SH-SY5Y (cell line): ENCODE measurements around the gene OAS3.

ENCODE experiments used
- GATA2 ChIP-seq: IDR thresholded peaks from 2 replicates; pipeline ENCODE4 v1.6.1; 2011; ENCODE audit warnings: mild to moderate bottlenecking, low read depth, low read length
- GATA3 ChIP-seq: IDR thresholded peaks from 2 replicates; pipeline ENCODE4 v1.6.1; 2011; ENCODE audit warnings: low read depth, mild to moderate bottlenecking, low read length, moderate library complexity

OAS3 gene

DNA sequence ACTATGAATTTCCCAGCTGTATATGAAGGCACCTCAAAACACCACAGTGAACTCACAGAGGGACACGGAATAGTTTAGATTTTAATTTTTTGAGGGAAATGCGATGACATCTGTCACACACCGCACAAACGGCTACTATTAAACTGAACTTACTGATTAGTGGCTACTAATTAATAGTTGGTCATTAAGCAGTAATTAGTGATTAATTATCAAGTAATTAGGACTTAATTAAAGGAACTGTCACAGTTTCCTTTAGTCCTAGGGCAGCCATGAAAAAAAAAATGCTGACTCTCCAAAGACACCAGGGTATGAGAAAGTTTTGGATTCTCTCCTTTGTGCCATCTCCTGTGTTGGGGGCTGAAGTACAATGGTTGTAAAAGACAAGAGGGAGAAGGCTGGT is 28.6 kb upstream of the OAS3 start:
- TF ChIP-seq GATA3, result no peak
- no peak for TF ChIP-seq GATA2

DNA sequence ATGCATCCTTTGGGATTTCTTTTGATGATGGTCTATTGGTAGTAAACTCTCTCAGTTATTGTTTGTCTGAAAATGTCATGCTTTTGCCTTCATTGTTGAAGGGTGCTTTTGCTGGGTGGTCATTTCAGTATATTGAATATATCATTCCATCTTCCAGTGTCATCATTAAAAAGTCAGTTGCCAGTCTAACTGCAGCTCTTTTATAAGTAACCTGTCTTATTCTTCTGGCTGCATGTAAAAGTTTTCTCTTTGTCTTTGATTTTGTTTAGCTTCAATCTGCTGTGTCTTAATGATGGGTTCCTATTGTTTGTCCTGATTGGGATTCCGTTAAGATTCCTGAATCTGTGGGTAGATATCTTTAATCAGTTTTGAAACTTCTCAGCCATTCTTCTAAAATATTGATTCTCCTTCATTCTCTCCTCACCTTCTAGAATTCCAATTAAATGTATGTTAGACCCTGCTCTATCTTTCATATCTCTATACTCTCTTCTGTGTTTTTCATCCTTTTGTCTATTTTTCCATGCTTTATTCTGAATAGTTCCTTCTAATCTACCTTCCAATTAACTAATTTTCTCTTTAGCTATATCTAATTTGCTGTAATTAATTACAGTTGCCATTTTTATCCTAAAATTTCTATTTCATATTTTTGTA is 25.1 kb upstream of the OAS3 start:
- no peak for TF ChIP-seq GATA3
- TF ChIP-seq GATA2, result no peak

DNA sequence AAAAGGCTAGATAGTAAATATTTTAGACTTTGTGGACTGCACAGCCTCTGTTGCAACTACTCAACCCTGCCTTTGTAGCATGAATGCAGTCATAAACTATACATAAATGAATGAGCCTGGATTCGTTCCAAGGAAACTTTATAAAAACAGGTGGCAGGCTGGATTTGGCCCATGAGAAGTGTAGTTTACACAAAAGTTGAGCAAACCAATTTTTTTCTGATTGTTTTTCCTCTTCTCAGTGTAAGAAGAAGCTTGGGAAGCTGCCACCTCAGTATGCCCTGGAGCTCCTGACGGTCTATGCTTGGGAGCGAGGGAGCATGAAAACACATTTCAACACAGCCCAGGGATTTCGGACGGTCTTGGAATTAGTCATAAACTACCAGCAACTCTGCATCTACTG is 22.0 kb upstream of the OAS3 start:
- no peak for TF ChIP-seq GATA2
- no peak for TF ChIP-seq GATA3

DNA sequence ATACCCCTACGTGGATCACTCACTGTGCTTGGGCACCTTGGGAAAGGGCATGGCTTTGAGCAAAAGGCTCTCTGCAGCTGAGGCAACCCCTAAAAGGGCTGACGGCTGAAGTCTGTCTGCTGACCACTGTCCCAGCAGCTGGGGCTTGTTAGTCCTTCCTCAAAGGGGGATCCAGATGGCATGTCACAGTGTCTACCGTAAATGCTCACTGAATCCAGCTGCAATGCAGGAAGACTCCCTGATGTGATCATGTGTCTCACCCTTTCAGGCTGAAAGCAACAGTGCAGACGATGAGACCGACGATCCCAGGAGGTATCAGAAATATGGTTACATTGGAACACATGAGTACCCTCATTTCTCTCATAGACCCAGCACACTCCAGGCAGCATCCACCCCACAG is 19.2 kb upstream of the OAS3 start:
- TF ChIP-seq GATA2, result no peak
- TF ChIP-seq GATA3, result no peak

DNA sequence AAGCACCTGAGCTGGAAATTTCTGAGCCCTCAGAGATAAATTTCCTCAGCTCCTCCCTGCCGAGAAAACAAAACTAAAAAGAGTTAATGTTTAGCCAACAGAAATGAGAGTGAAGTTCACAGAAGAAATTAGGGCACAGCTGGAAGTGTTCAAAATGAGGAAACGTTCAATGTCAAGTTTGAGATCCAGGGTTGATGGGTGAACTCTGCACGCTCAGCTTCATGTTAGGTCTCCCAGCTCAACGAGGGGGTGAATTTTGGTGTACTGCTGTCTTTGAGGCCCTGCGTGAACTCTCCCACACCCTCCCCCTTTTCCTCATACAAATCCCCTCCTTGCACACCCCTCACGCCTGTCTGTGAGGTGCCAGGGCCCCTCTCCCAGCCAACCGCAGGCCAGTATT is 13.3 kb upstream of the OAS3 start:
- TF ChIP-seq GATA2, result no peak
- no peak for TF ChIP-seq GATA3

DNA sequence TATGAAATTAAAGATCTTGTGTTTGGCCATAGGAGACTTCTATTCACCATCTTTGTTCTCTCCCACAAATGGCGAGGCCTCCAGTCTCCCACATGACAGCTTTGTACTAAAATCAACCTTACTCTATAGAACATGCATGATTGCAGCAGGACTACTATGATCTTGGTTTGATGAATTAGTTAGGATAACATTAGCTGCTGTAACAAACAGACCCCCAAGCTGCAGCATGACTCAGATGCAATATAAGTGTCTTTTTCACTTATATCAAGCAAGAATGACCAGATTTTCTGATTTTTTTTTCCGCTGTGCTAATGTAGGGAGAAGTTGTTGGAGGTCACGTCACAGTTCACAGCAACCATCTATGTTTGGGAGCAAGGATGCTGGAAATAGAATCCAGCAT is 10.8 kb upstream of the OAS3 start:
- TF ChIP-seq GATA3 (no peak), GATA2 (no peak)

DNA sequence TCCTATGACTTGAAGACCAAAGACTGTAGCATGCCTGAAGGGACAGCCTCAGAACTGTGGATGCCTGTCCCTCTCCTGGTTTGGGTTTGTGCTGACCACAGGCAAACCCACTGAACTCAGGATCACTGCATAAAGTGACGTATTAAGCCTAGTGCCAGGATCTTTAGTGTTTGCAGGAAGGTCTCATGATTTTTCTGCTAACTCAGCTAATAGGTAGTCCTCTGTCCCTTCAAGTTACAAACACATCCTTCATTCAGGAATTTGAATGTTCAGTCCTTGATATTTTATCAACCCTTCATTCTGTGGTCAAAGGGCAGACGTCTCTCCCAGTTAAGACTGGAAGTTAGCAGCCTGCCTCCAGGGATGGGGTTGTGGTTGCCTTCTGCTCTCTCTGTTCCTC is 10.3 kb upstream of the OAS3 start:
- TF ChIP-seq GATA2, result no peak
- no peak for TF ChIP-seq GATA3

DNA sequence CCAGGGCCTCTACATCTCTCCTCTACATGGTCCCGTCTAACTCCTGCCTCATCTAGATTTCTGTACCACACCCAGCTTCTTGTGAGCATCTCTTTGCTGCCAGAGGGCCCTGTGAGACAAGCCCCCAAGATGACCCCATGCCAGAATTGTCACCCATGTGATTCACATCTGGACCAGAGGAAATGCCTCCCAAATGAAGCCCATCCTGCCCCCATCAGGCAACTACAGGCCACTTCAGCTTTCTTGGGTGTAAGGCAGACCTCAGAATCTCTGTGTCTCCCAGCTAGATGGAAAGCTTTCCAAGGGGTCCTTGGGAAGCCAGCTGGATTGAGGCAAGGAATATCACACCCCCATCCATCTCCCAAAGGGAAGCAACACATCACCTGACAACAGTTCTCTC is 9.3 kb upstream of the OAS3 start:
- no peak for TF ChIP-seq GATA3
- no peak for TF ChIP-seq GATA2

DNA sequence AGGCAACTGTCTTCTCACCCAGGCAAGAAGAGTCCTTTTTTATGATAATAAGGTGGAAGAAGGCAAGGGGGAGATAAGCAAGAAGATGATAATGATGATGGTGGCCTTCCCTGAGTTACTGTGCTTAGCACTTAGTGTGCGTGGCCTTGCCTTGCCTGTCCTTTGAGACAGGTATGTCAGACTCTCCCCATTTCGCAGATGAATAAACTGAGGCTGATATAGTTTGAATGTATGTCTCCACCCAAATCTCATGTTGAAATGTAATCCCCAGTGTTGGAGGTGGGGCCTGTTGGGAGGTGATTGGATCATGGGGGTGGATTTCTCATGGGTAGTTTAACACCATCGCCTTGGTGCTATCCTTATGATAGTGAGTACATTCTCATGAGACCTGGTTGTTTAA is 8.6 kb upstream of the OAS3 start:
- TF ChIP-seq GATA3, result no peak
- TF ChIP-seq GATA2, result no peak

DNA sequence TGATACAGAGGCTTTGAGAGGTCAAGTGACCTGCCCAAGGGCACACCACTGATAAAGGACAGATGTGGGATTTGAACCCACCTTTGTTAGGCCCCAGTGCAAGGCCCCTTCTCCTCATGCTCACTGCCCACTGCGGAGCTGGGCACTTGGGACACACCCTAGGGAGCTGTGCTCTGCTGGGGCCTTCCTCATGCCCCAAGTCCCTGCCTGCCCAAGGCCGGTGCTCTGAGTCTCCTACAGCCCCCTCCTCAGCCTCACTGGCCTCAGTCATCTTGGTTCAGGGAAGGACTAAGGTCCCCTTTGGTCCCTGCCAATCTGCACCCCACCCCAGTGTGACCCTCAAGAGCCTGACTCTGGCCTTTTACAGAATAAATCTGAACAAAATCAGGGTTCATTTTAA is 7.9 kb upstream of the OAS3 start:
- TF ChIP-seq GATA3 (no peak), GATA2 (no peak)

DNA sequence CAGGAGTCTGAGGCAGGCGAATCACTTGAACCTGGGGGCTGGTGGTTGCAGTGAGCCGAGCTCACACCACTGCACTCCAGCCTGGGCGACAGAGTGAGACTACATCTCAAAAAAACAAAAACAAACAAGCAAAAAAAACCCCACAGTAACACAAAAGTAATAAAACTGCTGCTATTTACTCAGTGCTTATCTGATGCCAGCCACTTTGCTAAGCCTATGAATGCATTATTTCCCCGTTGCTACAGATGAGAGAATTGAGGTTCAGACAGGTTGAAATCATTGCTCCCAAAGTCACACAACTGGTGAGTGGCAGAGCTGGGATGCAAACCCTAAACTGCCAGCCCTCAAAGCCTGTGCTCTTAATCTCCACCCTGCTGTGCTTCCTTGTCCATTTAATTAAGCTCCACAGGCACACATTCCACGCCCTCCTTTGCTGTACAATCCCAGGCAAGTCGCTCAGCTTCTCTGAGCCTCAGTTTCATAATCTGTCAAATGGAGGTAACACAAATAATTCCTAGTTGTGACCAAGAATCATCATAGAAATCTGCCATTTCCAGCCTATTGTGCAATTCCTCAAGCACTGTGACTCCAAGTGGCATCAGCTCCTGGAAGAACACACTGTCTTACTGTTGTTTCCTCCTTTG is 5.7 kb upstream of the OAS3 start:
- TF ChIP-seq GATA3, result no peak
- no peak; the same call in 1 of the 2 replicates for TF ChIP-seq GATA2

DNA sequence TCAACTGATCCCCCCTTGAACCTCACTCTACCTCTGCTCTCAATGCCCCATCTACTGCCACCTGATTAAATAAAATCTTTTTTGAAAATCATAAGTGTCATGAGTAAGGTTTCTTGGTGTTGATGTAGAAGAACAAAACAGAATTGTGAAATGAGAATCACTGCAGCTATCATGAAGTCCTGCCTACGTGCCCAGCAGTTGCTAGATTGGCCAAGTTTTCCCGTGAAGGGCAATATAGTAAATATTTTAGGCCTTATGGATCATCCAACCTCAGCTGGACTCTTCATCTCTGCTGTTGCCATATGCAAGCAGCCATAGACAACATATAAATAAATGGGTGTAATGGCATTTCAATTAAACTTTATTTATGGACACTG is 5.2 kb upstream of the OAS3 start:
- TF ChIP-seq GATA2 (no peak), GATA3 (no peak)

DNA sequence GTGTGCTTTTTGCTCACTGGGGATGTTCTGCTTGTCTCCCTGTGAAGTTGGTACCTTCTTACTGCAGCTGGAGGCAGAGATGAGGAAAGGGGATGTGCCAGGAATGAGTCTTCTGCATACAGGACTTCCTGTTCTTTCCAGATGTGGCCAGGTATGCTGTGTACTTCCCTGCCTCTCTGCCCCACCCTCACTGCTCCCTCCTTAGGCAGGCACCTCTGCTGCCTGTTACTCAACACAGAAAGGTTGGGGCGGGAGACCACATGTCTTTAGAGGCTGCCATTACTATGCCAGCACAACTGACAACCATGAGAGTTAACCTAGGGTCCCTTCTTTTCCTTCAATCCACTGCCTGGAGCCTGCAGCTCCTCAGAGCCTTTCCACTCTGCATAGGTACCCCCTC is 2.0 kb upstream of the OAS3 start:
- TF ChIP-seq GATA3 (no peak), GATA2 (no peak)

DNA sequence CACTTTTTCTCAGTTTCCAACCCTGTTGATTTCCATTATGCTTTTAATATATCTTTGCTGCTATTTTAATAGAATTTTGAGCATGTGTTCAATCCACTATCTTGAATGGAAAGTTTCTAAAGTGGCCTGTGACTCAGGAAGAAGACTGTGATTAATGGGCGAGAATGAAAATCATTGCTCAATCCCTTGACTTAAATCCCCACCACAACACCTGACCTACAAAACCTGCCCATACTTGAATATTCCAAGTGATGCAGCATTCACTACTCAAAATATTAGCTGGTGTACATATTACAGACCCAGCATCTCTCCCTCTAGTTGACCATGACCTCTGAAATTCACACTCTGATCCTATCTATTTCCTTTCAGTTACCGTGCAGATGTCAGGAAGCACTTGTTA is 1.3 kb upstream of the OAS3 start:
- TF ChIP-seq GATA2 (no peak), GATA3 (no peak)

DNA sequence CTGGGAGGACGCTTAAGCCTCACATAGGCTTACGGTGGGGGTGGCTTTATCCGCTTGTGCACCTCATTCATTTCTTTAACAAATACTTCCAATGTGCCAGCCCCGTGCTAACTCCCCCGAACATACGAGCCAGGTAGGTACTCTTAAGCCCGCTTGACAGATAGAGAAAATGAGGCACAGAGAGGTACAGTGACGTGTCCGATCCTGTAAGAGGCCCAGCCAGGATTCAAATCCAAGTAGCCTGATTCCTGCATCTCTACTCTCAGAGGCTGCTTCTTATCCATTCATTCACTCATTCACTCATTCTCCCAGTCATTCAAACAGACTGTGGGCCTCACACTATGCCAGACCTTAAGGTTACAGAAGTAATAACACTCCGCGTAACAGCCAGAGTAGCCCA is 477 bp downstream of the OAS3 start:
- TF ChIP-seq GATA2 (no peak), GATA3 (no peak)

DNA sequence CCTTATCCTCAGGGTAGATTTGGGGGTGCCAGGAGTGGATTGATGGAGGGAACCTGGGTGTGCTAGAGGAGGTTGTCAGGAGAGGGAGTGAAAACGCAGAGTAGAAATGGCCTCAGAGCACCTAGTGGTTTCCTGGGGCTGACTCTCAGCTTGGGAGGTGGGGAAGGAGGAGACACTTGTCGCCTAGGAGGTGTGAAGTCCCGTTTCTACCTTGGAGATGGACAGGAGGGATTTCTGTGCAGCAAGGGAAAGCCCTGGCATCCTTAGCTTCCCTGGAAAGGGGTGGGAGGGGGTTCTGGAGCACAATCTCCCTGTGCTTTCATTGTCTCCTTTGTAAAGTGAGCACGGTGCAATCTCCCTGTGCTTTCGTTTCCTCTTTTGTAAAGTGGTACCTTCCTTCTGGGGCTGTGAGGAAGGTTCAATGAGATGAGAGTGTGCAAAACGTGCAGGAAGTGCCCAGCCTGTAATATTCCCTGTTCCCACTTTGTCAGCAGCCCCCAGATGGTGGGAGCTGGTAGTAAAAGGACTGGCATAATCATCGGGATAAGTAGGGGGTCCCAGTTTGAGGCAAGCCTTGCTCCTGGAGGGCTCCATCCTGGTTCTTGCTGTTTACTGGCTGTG is 1.6 kb downstream of the OAS3 start:
- TF ChIP-seq GATA2, result no peak
- no peak for TF ChIP-seq GATA3
